MM.1S (cell line): ENCODE data around the gene ARSK.

ENCODE experiments used
- DNase-seq: peaks from one replicate; pipeline ENCODE4 v3.0.0-alpha.2; 2015
- H2AFZ ChIP-seq: fragments of 300-600 bp; sonication (generic); 2 replicates; pipeline ENCODE4 v1.6.0; 2016; ENCODE audit warnings: antibody characterized with exemption, low read length
- H3F3A ChIP-seq: fragments of 300-600 bp; sonication (generic); 2 replicates; pipeline ENCODE4 v1.6.1; 2016; ENCODE audit warnings: mild to moderate bottlenecking, antibody characterized with exemption, low read length, moderate library complexity, mixed read lengths; ENCODE audit not compliant: insufficient read depth
- H3K27ac ChIP-seq: fragments of 300-600 bp; sonication (generic); 2 replicates; pipeline ENCODE4 v1.5.1; 2016; ENCODE audit warnings: mild to moderate bottlenecking, low read length
- H3K27me3 ChIP-seq: fragments of 300-600 bp; sonication (generic); replicated peaks from 2 replicates; pipeline ENCODE4 v1.6.0; 2016; ENCODE audit warnings: low read length; ENCODE audit not compliant: insufficient read depth
- H3K36me3 ChIP-seq: fragments of 300-600 bp; sonication (generic); replicated peaks from 2 replicates; pipeline ENCODE4 v1.6.1; 2016; ENCODE audit warnings: mild to moderate bottlenecking, low read length, mixed read lengths; ENCODE audit not compliant: insufficient read depth
- H3K4me1 ChIP-seq: fragments of 300-600 bp; sonication (generic); 2 replicates; pipeline ENCODE4 v1.6.1; 2016; ENCODE audit warnings: low read length, mixed read lengths
- H3K4me2 ChIP-seq: fragments of 300-600 bp; sonication (generic); 2 replicates; pipeline ENCODE4 v1.6.0; 2016; ENCODE audit warnings: low read depth, low read length
- H3K4me3 ChIP-seq: fragments of 300-600 bp; sonication (generic); 2 replicates; pipeline ENCODE4 v1.5.1; 2016; ENCODE audit warnings: low read length, mixed read lengths
- H3K79me2 ChIP-seq: fragments of 300-600 bp; sonication (generic); 2 replicates; pipeline ENCODE4 v1.6.1; 2016; ENCODE audit warnings: mixed run types, low read length, mixed read lengths
- H3K9ac ChIP-seq: fragments of 300-600 bp; sonication (generic); 2 replicates; pipeline ENCODE4 v1.6.1; 2016; ENCODE audit warnings: low read length, mixed read lengths
- H3K9me2 ChIP-seq: fragments of 300-600 bp; sonication (generic); replicated peaks from 2 replicates; pipeline ENCODE4 v1.6.1; 2016; ENCODE audit warnings: mild to moderate bottlenecking, low read length, mixed read lengths; ENCODE audit not compliant: insufficient read depth
- H3K9me3 ChIP-seq: fragments of 300-600 bp; sonication (generic); replicated peaks from 2 replicates; pipeline ENCODE4 v1.6.1; 2016; ENCODE audit warnings: mild to moderate bottlenecking, low read length, mixed read lengths; ENCODE audit not compliant: insufficient read depth
- H4K20me1 ChIP-seq: fragments of 300-600 bp; sonication (generic); 2 replicates; pipeline ENCODE4 v1.6.1; 2016; ENCODE audit warnings: mild to moderate bottlenecking, low read length, moderate library complexity, mixed read lengths; ENCODE audit not compliant: insufficient read depth
- CTCF ChIP-seq: fragments of 300-600 bp; sonication (generic); IDR thresholded peaks from 2 replicates; pipeline ENCODE4 v1.5.1; 2016; ENCODE audit warnings: antibody characterized with exemption, low read length, mixed read lengths
- EZH2 ChIP-seq: fragments of 300-600 bp; sonication (generic); optimal IDR thresholded peaks from 2 replicates; pipeline ENCODE3; 2017; ENCODE audit warnings: low read depth, mild to moderate bottlenecking, antibody characterized with exemption, low read length, mixed read lengths
- EZH2phosphoT487 ChIP-seq: fragments of 300-600 bp; sonication (generic); IDR thresholded peaks from 2 replicates; pipeline ENCODE4 v1.6.1; 2018; ENCODE audit warnings: antibody characterized with exemption, low read length

The ARSK gene

DNA sequence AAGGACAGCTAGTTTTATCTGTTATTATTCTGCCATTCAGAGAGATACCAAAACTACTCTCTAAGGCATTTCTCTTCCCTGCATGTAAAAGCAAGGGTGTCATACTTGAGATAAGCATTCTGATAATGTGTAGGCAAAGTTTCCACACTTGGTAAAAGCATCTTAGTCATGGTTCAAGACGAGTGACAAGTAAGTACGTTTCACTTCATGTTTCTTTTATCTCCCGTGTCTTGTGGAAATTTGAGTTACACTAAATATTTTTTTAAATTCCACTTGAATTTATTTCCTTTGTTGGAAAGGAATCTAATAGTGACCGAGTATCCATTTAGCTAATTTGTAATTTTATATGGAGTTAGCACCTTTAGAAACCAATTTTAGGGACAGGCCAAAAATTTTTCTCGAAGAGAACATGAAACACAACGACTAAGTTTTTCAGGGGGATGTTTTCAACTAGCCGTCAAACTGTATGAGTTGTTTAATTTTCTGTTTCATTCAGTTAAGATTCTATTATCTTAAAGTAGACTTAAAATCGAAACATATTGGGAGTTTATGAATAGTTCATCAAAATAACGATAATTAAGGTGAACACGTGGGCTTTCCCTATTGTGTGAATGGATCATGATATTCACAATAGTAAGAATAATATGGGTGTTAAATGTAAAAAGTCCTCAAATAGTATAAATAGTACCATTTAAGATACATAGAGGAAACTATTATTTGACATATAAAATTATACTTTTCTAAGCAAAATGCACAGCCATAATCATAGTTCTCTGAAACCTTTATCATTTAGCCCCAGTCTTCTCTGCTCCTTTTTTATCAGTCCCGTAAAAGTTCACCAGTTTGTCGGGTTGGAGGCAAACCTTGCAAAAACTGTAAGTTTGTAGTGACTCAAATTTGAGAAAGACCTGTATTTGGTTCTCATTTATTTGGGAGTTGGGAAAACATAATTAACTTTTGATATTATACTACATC is 93.3 kb downstream of the ARSK start:
- Histone ChIP-seq H4K20me1 (no peaks in the 10 kb centered on the region), H3K27me3 (no peaks in the 10 kb centered on the region), H2AFZ (peak overlapping the region; percentile 77; the same call in 1 of the 2 replicates), H3K36me3 (no peaks in the 10 kb centered on the region), H3K79me2 (no peaks in the 10 kb centered on the region), H3K27ac (peak overlapping the region; percentile 87; the same call in 1 of the 2 replicates), H3K4me2 (peak overlapping the region; percentile 81; the same call in 1 of the 2 replicates), H3K9me3 (no peaks in the 10 kb centered on the region), H3K9ac (no peak overlapping the region), H3F3A (peaks cover 20% of the 10 kb centered on the region), H3K9me2 (no peaks in the 10 kb centered on the region), H3K4me1 (peaks cover 19% of the 10 kb centered on the region), H3K4me3 (no peak overlapping the region)
- no peak for TF ChIP-seq EZH2
- TF ChIP-seq EZH2phosphoT487, result no peak
- no peak for TF ChIP-seq CTCF
- DNase-seq, result no peak

GRCh38 chr5:95649274-95649673 is 94.4 kb downstream of the ARSK start:
- Histone ChIP-seq H3K4me2 (no peak overlapping the region), H3K27me3 (no peaks in the 10 kb centered on the region), H2AFZ (no peak overlapping the region), H3K9me2 (no peaks in the 10 kb centered on the region), H3F3A (peaks cover 20% of the 10 kb centered on the region), H3K4me3 (no peak overlapping the region), H3K27ac (no peak overlapping the region), H3K4me1 (peaks cover 14% of the 10 kb centered on the region), H3K79me2 (no peaks in the 10 kb centered on the region), H3K9ac (no peak overlapping the region), H3K9me3 (no peaks in the 10 kb centered on the region), H4K20me1 (no peaks in the 10 kb centered on the region), H3K36me3 (no peaks in the 10 kb centered on the region)
- DNase-seq, result no peak
- TF ChIP-seq CTCF (no peak), EZH2phosphoT487 (no peak), EZH2 (no peak)

GRCh38 chr5:95649842-95650620 is 95.1 kb downstream of the ARSK start:
- Histone ChIP-seq H3K9ac (no peak overlapping the region), H3K27ac (no peak overlapping the region), H3K9me2 (no peaks in the 10 kb centered on the region), H3K27me3 (no peaks in the 10 kb centered on the region), H3K79me2 (no peaks in the 10 kb centered on the region), H3K4me3 (no peak overlapping the region), H4K20me1 (no peaks in the 10 kb centered on the region), H3F3A (peaks cover 13% of the 10 kb centered on the region), H3K4me2 (no peak overlapping the region), H3K4me1 (peaks cover 9% of the 10 kb centered on the region), H3K9me3 (no peaks in the 10 kb centered on the region), H2AFZ (no peak overlapping the region), H3K36me3 (no peaks in the 10 kb centered on the region)
- no peak for TF ChIP-seq EZH2
- TF ChIP-seq CTCF, result no peak
- TF ChIP-seq EZH2phosphoT487, result no peak
- no peak for DNase-seq
